GM12878 (cell line): ENCODE measurements around the gene COTL1. TPM values are rescaled to one million over a fixed set of nuclear protein-coding genes. Genes with fewer than 3 reads are reported as not detected.

Experiments used
- BACH1 ChIP-seq: fragments of 450-650 bp; IDR thresholded peaks from 2 replicates; pipeline ENCODE4 v1.6.1; 2017; ENCODE audit warnings: mild to moderate bottlenecking, borderline replicate concordance
- CEBPB ChIP-seq, 2 experiments: fragments of 150-350 bp in 1 of 2; IDR thresholded peaks; 2 replicates each; pipeline ENCODE4 v1.6.1; 2012 to 2014; ENCODE audit warnings: low read depth in 2 of 2, low read length in 2 of 2, borderline replicate concordance in 1 of 2, inconsistent platforms in 1 of 2
- E2F8 ChIP-seq: fragments of 450-650 bp; IDR thresholded peaks from 2 replicates; pipeline ENCODE4 v1.6.1; 2018; ENCODE audit warnings: mild to moderate bottlenecking, low read depth, moderate library complexity; ENCODE audit not compliant: partially characterized antibody
- EGR1 ChIP-seq, 2 experiments: IDR thresholded peaks; 1 replicate in 1 of 2; 2 replicates in 1 of 2; pipeline ENCODE4 v1.6.1; 2011 to 2012; ENCODE audit warnings: low read depth in 2 of 2, low read length in 2 of 2, borderline replicate concordance in 1 of 2, mild to moderate bottlenecking in 1 of 2, moderate library complexity in 1 of 2
- FOXK2 ChIP-seq: fragments of 450-650 bp; IDR thresholded peaks from 2 replicates; pipeline ENCODE4 v1.6.1; 2017; ENCODE audit warnings: mild to moderate bottlenecking, moderate library complexity
- HCFC1 ChIP-seq: fragments of 150-350 bp; IDR thresholded peaks from 2 replicates; pipeline ENCODE4 v1.6.1; 2014; ENCODE audit warnings: low read length
- HDGF ChIP-seq: fragments of 450-650 bp; IDR thresholded peaks from 2 replicates; pipeline ENCODE4 v1.6.1; 2016; ENCODE audit warnings: antibody characterized with exemption
- HSF1 ChIP-seq: fragments of 150-350 bp; IDR thresholded peaks from 2 replicates; pipeline ENCODE4 v1.6.1; 2014; ENCODE audit warnings: mild to moderate bottlenecking, low read depth, low read length
- IRF4 ChIP-seq: IDR thresholded peaks from 2 replicates; pipeline ENCODE4 v1.6.1; 2011; ENCODE audit warnings: low read depth, low read length
- LARP7 ChIP-seq: fragments of 450-650 bp; IDR thresholded peaks from 2 replicates; pipeline ENCODE4 v1.6.1; 2017; ENCODE audit warnings: mild to moderate bottlenecking
- MEF2B ChIP-seq: fragments of 450-650 bp; IDR thresholded peaks from 2 replicates; pipeline ENCODE4 v1.6.1; 2018; ENCODE audit warnings: mild to moderate bottlenecking, moderate library complexity; ENCODE audit not compliant: partially characterized antibody, poor library complexity, severe bottlenecking
- NR2C2 ChIP-seq: IDR thresholded peaks from 2 replicates; pipeline ENCODE4 v1.6.1; 2011; ENCODE audit warnings: borderline replicate concordance, low read depth; ENCODE audit not compliant: control insufficient read depth, insufficient read length
- PAX8 ChIP-seq: fragments of 450-650 bp; IDR thresholded peaks from 2 replicates; pipeline ENCODE4 v1.6.1; 2017; ENCODE audit warnings: mild to moderate bottlenecking, moderate library complexity
- PBX3 ChIP-seq: IDR thresholded peaks from 2 replicates; pipeline ENCODE4 v1.6.1; 2011; ENCODE audit warnings: mild to moderate bottlenecking, low read depth, low read length, moderate library complexity; ENCODE audit not compliant: insufficient replicate concordance
- PML ChIP-seq: IDR thresholded peaks from 2 replicates; pipeline ENCODE4 v1.6.1; 2012; ENCODE audit warnings: low read length, inconsistent platforms
- RELB ChIP-seq: fragments of 450-650 bp; IDR thresholded peaks from 2 replicates; pipeline ENCODE4 v1.6.1; 2017; ENCODE audit warnings: low read depth, mild to moderate bottlenecking, moderate library complexity
- SMAD5 ChIP-seq: IDR thresholded peaks from 2 replicates; pipeline ENCODE4 v1.6.1; 2016; ENCODE audit warnings: antibody characterized with exemption, low read depth
- SMC3 ChIP-seq: IDR thresholded peaks from 2 replicates; pipeline ENCODE4 v1.6.1; 2011; ENCODE audit warnings: low read length, improper control_type of control experiment, borderline replicate concordance
- TAF1 ChIP-seq: IDR thresholded peaks from 2 replicates; pipeline ENCODE4 v1.6.1; 2011; ENCODE audit warnings: mild to moderate bottlenecking, low read depth, low read length, borderline replicate concordance
- TARDBP ChIP-seq: IDR thresholded peaks from 2 replicates; pipeline ENCODE4 v1.6.1; 2016; ENCODE audit warnings: borderline replicate concordance
- TBL1XR1 ChIP-seq: IDR thresholded peaks from 2 replicates; pipeline ENCODE4 v1.6.1; 2012; ENCODE audit warnings: low read depth, low read length, improper control_type of control experiment
- ZNF217 ChIP-seq: fragments of 450-650 bp; IDR thresholded peaks from 2 replicates; pipeline ENCODE4 v1.6.1; 2017; ENCODE audit warnings: antibody characterized with exemption, mild to moderate bottlenecking
- polyA plus RNA-seq, 11 experiments: library from polyadenylated mRNA; depleted of rRNA in 4 of 11; unstranded in 6 of 11; stranded (reverse) in 5 of 11; fragments of >200 nt; fragmentation: Nextera tagmentation in 4 of 11; fragmentation: Illumina TruSeq in 1 of 11; extraction: Ambion mirVana in 4 of 11; extraction: Trizol in 1 of 11; gene quantifications; 1 replicate in 1 of 11; 2 replicates in 10 of 11; pipeline versions ENCODE4 v1.2.1 to v1.2.3, GENCODE V29; 2011 to 2016; ENCODE audit warnings: inconsistent platforms in 2 of 11, missing spikeins in 2 of 11, low read depth in 1 of 11
- total RNA-seq, 4 experiments: library from RNA; depleted of rRNA in 3 of 4; stranded (reverse); fragments of >200 nt in 3 of 4; fragmentation: Illumina TruSeq in 1 of 4; extraction: Trizol in 1 of 4; gene quantifications; 2 replicates each; pipeline versions ENCODE4 v1.2.1 to v1.2.3, GENCODE V29; 2013 to 2021
- TF ChIP-seq, protein P1 (sequence below): IDR thresholded peaks from 2 replicates; pipeline ENCODE4 v1.6.1; 2011; ENCODE audit warnings: low read depth, mild to moderate bottlenecking, low read length, moderate library complexity, borderline replicate concordance; ENCODE audit errors: extremely low read depth

The COTL1 gene
- total and polyA plus RNA-seq, 10 of the 15 experiments (the other 5 are each of a cell fraction or from before 2014, with no cell fraction given), result 140 to 894 (median 330) TPM

DNA sequence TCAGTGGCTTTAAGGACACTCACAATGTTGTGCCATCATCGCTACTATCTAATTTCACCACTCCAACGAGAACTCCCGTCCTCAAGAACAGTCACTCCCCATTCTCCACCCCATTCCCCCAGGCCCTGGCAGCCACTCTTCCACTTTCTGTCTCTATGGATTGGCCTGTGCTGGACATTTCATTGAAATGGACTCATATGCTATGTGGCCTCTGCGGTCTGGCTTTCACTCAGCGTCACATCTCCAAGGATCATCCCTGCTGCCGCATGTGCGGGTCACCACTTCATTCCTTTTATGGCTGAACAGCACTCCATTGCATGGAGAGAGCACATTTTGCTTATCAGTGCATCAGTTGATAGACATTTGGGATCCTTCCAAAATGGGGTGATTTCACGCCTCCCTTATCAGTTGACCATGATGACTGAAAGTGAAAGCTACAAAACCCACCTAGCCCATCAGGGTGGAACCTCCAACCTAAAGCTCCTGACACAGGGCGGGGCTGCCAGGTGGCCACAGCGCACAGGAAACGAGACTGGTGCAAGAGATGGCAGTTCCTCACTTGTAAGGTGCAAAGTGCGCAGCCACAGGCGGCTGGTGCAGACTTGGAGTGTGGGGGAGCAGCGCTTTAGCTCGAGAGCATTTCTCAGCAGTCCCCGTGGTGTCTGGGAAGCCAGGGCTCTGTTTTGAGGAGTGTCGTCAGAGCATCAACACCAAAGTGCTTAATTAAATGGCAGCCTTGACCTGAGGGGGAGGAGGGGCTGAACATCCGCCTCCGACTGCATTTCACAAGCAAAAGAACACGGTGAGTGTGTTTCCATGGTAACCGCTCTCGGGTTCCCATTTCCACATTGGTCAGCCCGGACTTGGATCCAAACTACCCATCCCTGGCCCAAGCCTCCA lies 23.8 kb downstream of the COTL1 start (continued):
- TF ChIP-seq FOXK2, result no peak; the same call in 1 of the 2 replicates
- TF ChIP-seq PML, result no peak
- no peak for TF ChIP-seq HCFC1
- no peak for TF ChIP-seq PAX8
- peak in 1 of 2 experiments; percentile 58; a peak in 1 of 3 replicates for TF ChIP-seq EGR1 (IDR thresholded peaks at IDR 0.05; ENCODE audit: borderline replicate concordance in 1 of 2, low read depth in 2 of 2, low read length in 2 of 2)
- peak; percentile 89 for TF ChIP-seq ZNF217
- TF ChIP-seq MEF2B, result peak; percentile 86
- TF ChIP-seq BACH1, result peak; percentile 92; the same call in 1 of the 2 replicates
- peak; percentile 10 for TF ChIP-seq PBX3
- no peak for TF ChIP-seq NR2C2
- no peak for TF ChIP-seq HSF1
- TF ChIP-seq HDGF, result no peak; the same call in 1 of the 2 replicates
- no peak for TF ChIP-seq TARDBP
- no peak for TF ChIP-seq SMAD5
- TF ChIP-seq TAF1, result peak; percentile 81
- TF ChIP-seq LARP7, result no peak; the same call in 1 of the 2 replicates
- TF ChIP-seq SMC3, result no peak
- TF ChIP-seq, protein P1, sequence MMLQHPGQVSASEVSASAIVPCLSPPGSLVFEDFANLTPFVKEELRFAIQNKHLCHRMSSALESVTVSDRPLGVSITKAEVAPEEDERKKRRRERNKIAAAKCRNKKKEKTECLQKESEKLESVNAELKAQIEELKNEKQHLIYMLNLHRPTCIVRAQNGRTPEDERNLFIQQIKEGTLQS, result no peak
- peak; percentile 93 for TF ChIP-seq RELB
- peak; percentile 98 for TF ChIP-seq IRF4
- no peak for TF ChIP-seq E2F8
- TF ChIP-seq TBL1XR1, result peak; percentile 86; the same call in 1 of the 2 replicates
- TF ChIP-seq CEBPB (IDR thresholded peaks at IDR 0.05; ENCODE audit: borderline replicate concordance in 1 of 2, low read depth in 2 of 2, low read length in 2 of 2), result no peak; a peak in 1 of 4 replicates
